Fibroblast of skin of back (primary cell): ENCODE data around the gene GFRA4.

Experiments
- DNase-seq: peaks from one replicate; pipeline ENCODE4 v3.0.0-alpha.2; 2013

GFRA4 gene

GRCh38 chr20:3693376-3693775 is 30.2 kb upstream of the GFRA4 start:
- DNase-seq, result no peak

GRCh38 chr20:3692706-3693294 is 29.6 kb upstream of the GFRA4 start:
- no peak for DNase-seq

- no peak for DNase-seq
These were observed 28.7 kb upstream of the GFRA4 start for GRCh38 chr20:3691897-3692296.

GRCh38 chr20:3691306-3691705 is 28.1 kb upstream of the GFRA4 start:
- DNase-seq, result no peak

GRCh38 chr20:3690413-3690812 is 27.2 kb upstream of the GFRA4 start:
- no peak for DNase-seq

- no peak for DNase-seq
These were observed 26.8 kb upstream of the GFRA4 start for GRCh38 chr20:3689978-3690377.

- DNase-seq, result peak; percentile 77
These were observed 24.5 kb upstream of the GFRA4 start for GRCh38 chr20:3687655-3688054.

GRCh38 chr20:3686867-3687321 is 23.7 kb upstream of the GFRA4 start:
- DNase-seq, result peak; percentile 83

GRCh38 chr20:3686421-3686820 is 23.2 kb upstream of the GFRA4 start:
- no peak for DNase-seq

GRCh38 chr20:3685341-3685740 is 22.1 kb upstream of the GFRA4 start:
- no peak for DNase-seq

- peak; percentile 14 for DNase-seq
These were observed 19.0 kb upstream of the GFRA4 start, which contains the start of gene ADAM33 for GRCh38 chr20:3681931-3682781. TSS of gene ADAM33 (minus strand) at chr20:3682010. CDS start at chr20:3682004, 6 bp downstream.

- DNase-seq, result no peak
These were observed 18.2 kb upstream of the GFRA4 start for GRCh38 chr20:3681352-3681930.

GRCh38 chr20:3680701-3681351 is 17.6 kb upstream of the GFRA4 start:
- DNase-seq, result no peak

- DNase-seq, result peak; percentile 90
These were observed 16.8 kb upstream of the GFRA4 start for GRCh38 chr20:3679749-3680700.

GRCh38 chr20:3678856-3679720 is 15.9 kb upstream of the GFRA4 start:
- DNase-seq, result peak; percentile 26

GRCh38 chr20:3678198-3678597 is 15.0 kb upstream of the GFRA4 start:
- DNase-seq, result no peak

- peak; percentile 37 for DNase-seq
These were observed 14.5 kb upstream of the GFRA4 start for GRCh38 chr20:3677733-3678132.

GRCh38 chr20:3674995-3675900 is 12.0 kb upstream of the GFRA4 start:
- no peak for DNase-seq

- DNase-seq, result no peak
These were observed 11.2 kb upstream of the GFRA4 start for GRCh38 chr20:3674447-3674846.
